ENCODE data around the gene BMF. TPM values are rescaled to one million over a fixed set of nuclear protein-coding genes. Genes with fewer than 3 reads are reported as not detected.
"Not testable (repeated sequence)": the region's sequence is repeated elsewhere in the genome, so short reads cannot be mapped to it uniquely, and the experiment has no call there.

BMF gene, protein sequence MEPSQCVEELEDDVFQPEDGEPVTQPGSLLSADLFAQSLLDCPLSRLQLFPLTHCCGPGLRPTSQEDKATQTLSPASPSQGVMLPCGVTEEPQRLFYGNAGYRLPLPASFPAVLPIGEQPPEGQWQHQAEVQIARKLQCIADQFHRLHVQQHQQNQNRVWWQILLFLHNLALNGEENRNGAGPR
- total RNA-seq (2014; rRNA removed; shearing (Covaris generic)): 0.32 TPM in 1 of 2 replicates, not detected in the other
- not detected in 2 replicates for polyA plus RNA-seq (2014; cell fraction: nucleus; rRNA removed)

DNA sequence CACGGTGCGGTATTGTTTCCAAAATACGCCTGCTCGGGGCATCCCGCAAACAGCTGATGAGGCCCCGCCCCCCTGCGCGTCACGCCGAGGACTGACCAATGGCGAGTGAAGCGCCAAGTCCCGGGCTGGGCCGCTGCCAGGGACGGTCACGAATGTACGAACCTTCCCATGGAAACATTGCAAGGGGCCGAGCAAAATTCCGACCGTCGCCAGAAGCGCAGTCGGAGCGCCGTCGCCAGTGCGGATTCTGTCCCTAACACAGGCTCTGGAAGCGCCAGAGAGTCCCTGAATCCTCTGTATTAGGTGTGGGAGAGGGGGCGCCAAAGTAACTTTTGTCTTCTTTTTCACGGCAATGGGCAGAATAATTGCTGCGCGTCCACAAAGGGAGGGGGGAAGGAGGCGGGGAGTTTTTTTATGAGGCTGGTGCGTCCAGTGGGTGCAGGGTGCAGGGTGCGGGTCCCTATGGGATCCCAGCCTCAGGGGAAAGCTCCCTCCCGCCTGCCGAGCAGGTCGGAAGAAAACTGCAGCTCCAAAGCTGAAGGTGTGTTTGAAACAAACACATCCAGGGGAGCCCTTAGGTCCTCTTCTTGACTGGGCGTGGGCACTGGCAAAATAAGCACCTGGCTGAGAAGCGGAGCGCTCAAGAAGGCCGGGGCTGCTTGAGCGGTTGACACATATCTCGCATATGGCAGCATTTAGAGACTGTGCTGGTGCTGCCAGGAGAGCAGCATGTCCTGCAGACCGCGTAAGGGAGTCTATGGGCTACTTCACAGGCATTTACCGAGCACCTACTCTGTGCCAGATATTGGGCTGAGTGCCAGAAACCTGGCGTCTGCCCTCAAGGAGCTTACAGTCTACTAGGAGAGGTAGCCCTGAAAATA is at the start of gene BMF:
Gene BMF, minus strand, starts transcription at position 25 of the 881 bp plus-strand sequence. CDS start 2,793 bp downstream, outside the sequence.
- DNase-seq (ENCODE audit: extremely low read depth, low read depth): peak; percentile 96

DNA sequence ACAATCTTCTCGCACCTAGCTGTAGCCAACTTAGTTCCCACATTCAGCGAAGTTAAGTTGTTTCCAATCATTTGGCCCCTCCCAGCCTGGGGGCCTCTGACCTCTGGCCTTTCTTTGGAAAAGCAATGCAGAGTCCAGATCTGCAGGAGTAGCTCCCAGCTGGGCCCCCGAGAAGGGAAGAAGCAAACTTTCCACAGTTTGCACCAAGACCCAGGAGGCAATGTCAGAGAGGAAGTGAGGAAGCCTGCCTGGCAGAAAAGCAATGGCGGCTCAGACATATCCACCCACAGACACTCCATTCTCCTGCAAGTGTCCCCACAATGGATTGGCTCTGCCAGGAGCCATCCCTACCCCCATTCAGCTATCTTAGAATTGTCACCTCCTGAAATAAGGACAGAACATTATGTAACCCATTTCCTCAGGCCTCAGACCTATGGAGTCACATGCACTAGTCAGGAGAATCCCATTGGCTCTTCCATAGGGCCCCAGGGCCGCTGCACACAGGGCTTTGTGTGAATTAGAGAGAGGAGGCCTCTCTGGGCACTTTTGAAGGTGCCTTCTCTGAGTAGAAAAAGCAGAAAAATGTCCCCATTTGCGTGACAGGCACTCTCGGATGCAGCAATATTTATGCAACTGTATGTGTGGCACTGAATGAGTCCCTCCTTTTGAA is 49.2 kb upstream of the BMF start:
- DNase-seq (ENCODE audit: extremely low read depth, low read depth): no peak

DNA sequence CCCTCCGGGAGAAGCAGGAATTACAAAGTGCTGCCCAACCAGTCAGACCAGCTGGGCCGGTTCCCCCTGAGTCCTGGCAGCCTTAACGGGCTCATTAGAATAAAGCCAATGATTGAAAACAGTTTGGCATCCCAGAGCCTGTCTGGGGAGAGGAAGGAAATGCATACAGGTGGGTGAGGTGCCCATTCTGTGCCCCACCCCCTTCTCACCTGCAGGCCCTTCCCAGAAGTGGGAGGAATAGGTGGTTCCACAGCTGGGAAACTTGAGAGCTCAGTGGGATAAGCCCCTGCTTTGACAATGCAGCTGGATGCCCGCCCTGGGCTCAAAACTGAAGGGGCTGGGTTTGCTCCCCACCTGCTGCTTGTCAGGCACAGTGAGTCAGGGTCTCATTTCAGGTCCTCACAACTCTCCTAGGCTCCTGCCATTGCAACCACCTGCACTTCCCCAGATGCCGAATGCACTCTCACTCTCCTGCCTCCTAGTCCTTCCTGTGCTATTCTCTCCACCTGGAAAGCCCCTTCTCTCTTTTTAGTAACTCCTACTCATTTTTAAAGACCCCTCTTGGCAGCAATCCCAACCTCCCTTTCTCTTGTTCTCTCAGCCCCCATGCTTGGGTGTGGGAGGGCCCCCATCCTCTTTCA is 46.7 kb upstream of the BMF start:
- DNase-seq (ENCODE audit: extremely low read depth, low read depth): no peak

DNA sequence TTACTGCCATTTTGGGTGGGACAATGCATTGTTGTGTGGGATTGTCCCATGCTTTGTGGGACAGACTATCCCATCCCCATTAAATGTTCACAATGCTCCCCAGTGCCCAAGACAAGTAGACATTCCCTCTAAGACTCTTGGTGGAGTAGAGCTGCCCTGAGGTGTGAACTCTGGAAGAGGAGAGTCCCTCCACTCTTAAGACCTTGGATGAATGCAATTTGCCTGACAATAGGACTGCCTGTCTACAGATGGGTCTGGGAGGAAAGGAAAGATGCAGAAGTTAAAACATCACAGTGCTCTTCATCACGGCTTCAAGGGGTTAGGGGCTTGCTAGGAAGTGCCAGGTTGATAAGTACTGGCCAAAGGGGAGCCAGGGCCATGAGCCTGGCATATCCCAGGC is 46.1 kb upstream of the BMF start:
- DNase-seq (ENCODE audit: extremely low read depth, low read depth): not testable (repeated sequence)

DNA sequence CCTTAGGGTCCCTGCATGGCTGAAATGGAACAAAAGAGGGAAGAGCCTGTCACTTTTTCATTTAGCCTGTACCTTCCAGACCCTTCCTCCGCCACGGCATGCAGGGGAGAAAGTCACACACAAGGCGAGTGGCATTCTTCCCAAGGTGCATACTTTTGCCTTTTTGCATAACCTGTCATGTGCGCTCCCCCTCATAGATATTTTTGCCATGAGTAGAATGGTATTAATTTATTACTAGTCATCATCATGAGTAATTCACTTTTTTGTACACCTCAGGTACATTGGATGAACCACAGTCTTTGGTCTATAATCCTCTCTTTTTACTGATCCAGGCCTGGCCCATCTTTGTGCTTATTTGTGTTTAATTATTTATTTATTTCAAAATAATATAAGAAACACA is 43.3 kb upstream of the BMF start:
- no peak for DNase-seq (ENCODE audit: extremely low read depth, low read depth)

DNA sequence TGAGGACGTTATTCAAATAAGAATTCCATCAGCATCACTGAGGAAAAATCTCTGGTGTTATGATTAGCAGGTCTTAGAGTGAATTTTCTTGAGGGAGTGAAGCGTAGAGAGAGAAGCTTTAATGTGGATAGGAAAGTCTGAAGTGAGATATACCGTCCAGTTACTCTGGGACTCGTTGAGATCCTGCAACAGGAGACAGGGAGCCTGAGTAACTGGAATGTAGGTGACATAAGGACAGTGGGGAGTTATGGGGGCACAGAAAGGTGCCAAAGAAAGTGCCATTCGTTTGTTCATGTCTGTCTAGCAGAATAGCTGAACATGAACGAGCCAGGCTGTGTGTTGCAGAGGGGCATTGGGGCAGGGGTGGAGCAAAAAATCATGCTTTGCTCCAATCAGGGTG is 42.8 kb upstream of the BMF start:
- DNase-seq (ENCODE audit: extremely low read depth, low read depth): no peak

DNA sequence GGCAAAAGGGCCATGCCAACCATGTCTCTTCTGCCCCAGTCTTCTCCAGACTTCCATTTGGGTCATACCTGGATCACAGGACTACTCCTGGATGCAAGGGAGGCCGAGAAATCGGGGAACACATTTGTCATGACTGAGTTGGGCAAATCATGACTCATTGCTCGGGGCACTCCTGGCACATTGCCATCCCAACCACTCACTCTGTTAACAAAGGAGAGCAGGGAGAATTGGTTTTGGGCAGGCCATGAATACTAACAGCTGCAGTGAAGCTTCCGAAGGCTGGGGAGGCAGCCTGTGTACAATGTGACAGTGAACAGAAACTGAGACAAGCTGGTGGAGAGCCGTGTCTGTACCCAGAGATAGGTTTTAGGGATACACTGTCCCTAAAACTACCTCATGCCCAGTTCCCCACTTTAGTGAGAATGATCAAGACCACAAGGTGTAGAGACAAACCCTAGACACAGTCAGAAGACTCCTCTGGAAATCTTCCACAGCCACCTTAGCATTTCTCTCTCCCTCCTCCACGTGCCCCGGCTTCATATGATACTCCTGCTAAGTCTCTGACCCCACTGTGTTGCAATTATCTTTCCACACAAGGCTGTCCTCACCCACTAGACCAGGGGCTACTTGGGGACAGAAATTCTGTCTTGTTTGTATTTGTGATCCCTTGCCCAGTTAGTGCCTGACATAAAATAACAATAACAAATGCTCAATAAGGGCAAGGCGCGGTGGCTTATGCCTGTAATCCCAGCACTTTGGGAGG is 41.7 kb upstream of the BMF start:
- no peak for DNase-seq (ENCODE audit: extremely low read depth, low read depth)

DNA sequence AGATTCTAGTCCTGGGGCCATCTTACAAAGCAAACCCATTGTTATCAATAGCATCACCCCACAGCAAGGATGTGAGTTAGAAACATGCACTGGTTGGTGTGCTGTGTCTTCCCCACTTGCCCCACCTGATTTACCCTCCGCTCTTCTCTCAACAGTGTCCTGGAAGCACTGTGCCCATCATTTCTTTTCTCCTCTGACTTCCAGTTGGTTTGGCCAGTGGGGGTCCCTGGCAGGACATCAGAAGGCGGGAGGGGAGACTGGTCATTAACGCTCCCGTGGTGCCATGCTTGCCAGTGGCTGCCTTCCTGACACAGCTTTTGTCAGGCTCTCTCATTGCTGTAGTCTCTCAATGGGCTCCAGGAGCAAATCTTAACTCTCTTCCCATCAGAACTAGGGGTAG is 40.7 kb upstream of the BMF start:
- no peak for DNase-seq (ENCODE audit: extremely low read depth, low read depth)

DNA sequence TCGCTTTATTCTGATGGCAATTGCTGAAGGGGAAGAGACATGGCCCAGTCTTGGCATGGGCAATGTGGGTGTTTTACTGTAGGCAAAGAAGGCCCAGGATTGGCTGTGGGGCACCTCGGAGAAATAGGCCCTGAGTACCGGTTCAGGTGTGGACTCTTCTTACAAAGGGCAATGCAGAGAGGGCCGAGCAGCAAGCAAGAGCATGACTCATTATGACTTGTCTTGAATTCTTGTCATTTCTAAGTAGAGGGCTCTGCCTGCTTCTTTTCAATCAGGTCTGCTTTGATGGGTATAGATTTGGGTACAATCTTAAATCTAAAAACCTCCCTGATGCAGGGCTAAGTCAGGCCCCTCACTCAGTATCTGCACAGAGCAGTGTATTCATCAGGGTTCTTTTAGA is 37.4 kb upstream of the BMF start:
- no peak for DNase-seq (ENCODE audit: extremely low read depth, low read depth)

DNA sequence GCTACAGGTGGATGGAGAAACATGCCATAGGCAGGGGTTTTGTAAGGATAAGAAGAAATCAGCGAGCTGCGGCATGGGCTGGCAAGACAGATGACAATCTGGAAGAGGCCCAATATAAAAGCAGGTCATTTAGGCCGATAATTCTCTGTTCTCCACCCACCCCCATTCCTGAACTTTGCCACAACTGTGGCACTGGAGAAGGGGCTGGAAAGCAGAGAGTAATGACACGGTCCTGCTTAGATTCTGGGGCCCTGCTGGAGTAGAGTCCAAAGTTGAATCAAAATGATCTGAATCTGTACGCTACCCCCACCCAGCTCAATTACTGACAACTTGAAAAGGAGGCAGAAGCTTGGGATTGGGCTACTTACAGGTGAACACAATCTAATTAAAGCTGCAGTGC is 33.7 kb upstream of the BMF start:
- DNase-seq (ENCODE audit: extremely low read depth, low read depth): no peak

DNA sequence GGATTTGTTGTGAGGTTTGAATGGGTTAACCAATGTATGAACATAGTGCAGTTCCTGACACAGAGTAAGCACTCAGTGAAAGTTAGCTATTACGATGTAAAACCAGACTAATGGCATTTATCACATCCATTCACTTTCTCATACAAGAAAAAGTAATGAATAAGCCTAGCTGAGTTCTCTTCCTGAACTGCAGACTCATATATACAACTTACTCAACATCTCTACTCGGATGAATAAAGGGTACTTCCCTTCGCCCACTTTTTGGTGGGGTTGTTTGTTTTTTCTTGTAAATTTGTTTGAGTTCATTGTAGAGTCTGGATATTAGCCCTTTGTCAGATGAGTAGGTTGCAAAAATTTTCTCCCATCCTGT is 29.5 kb upstream of the BMF start:
- DNase-seq (ENCODE audit: extremely low read depth, low read depth): not testable (repeated sequence)

DNA sequence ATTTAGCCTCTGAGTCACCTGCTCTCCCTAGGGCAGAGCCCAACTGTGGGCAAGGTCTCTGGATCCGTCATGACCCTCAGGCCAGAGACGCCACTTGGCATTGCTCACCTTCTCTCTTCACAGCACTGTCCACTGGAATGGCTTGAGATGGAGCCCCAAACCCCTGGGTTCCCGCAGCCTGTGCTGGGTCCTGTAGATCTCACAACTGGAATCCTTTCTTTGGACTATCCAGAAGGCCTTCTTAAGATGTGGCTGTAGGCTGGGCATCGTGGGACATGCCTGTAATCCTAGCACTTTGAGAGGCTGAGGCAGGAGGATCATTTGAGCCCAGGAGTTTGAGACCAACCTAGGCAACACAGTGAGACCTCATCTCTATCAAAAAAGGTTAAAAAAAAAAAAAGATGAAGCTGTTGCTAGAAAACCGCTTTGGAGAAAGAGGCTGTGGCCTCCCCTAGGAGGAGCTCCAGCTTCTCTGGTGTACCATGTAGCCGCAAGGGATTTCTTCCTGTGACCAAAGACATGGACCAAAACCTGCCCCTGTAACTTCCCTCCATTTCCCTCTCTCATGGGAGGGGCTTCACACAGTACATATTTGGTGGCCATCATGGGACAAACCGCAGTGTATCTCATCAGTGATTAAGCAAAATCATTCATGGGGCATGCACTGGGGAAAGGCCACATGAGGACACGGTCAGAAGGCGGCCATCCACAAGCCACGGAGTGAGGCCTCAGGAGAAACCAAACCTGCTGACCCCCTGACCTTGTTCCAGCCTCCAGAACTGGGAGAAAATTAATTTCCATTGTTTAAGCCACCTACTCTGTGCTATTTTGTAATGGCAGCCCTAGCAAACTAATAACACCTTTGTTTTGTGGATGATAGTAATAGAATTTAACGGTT is 28.9 kb upstream of the BMF start:
- DNase-seq (ENCODE audit: extremely low read depth, low read depth): no peak

DNA sequence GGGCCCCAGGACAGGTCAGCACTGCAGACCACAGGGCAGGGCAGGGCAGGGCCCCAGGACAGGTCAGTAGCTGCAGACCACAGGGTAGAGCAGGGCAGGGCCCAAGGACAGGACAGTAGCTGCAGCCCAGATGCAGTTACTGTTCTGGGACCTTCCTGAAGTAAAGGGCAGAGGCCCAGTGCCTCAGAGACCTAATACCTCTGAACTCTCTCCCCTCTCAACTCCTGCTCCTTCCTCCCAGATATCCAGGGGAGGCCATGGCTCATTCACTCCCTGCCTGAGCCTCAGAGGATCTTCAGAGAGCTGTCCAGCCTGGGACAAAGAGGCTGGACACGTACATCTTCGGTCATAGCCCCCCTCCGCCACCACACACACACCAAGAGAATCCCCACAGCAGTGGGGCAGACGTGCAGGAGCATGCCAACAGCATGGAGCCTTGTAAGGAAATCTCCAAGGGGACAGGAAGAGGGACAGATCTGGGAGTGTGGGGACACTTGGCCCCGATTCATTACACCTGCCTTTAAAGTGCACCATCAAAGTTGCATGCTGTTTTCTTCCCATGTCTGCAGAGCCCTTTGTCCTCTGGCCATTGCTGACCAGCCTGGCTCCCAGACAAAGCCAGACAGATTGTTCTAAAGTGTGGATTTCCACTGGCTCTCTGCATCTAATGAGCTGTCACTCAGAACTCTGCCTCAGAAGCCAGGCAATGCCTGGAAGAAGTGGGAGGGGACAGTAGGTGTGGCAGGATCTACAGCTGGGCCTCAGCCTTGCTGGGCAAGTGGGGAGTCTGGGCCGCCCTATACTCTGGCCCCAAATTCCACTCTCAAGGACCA is 28.0 kb upstream of the BMF start:
- DNase-seq (ENCODE audit: extremely low read depth, low read depth): no peak

DNA sequence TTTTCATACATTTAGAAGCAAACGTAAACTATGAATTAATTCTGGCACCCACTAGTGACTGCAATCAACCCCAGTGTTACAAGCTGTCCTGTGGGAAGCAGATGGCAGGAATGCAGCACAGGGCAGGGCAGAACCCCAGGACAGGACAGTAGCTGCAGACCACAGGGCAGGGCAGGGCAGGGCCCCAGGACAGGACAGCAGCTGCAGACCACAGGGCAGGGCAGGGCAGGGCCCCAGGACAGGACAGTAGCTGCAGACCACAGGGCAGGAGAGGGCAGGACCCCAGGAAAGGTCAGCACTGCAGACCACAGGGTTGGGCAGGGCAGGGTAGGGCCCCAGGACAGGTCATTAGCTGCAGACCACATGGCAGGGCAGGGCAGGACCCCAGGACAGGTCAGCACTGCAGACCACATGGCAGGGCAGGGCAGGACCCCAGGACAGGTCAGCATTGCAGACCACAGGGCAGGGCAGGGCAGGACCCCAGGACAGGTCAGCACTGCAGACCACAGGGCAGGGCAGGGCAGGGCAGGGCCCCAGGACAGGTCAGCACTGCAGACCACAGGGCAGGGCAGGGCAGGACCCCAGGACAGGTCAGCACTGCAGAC is 27.3 kb upstream of the BMF start:
- not testable (repeated sequence) for DNase-seq (ENCODE audit: extremely low read depth, low read depth)

DNA sequence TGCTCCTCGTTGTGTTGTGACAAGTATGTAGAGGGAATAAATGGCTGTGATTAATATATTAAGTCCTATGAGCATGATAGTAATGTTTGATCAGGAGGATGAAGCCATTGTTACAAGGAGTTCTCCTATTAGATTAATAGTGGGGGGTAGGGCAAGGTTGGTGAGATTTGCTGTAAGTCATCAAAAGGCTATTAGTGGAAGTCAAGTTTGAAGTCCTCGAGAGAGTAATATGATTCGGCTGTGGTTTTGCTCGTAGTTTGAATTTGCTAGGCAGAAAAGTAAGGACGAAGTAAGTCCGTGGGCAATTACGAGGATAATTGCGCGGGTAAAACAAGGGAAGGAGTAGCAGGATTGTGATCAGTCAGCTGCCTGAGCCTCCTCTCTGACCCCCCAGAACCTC is 26.2 kb upstream of the BMF start:
- no peak for DNase-seq (ENCODE audit: extremely low read depth, low read depth)

DNA sequence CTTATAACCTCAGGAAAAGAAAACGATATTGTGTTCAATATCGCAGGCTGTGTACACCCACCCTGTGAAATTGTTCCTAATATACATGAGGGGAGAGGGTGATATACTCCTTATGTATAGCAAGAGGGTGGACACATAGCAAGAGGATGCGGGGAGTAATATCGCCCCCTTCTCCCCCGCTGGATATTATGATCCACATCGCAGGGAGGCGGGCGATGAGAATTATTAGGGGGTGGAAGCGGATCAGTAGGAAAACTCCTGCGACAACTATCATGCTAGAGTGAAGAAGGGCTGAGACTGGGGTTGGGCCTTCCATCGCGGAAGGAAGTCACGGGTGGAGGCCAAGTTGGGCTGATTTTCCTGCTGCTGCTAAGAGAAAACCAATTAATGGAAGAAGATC is 24.9 kb upstream of the BMF start:
- DNase-seq (ENCODE audit: extremely low read depth, low read depth): no peak

DNA sequence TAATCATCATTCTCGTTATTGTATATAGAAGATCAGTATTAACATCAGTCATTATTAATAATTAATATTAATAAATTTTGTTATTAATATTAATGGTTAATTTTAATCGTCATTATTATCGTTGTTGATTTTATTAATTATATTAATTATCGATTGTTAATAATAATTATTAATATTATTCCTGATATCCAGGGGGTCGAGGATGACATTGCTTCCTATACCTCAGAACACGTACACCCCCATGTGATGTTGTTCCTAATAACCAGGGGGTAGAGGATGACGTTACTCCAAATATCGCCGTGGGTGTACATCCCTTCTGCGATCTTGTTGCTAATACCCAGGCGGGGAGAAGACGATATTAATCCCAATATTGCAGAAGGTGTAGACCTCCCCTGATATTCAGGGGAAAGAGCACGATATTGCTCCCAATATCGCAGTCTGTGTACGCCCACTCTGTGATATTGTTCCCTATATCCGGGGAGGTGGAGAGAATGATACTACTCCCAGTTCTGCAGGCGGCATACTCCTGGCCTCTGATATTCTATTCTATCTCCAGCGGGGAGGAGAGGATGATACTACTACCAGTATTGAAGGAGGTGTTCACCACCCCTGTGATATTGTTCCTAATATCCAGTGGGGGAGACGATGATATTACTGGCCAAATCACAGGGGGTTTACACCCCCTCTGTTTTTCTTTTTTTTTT is 22.3 kb upstream of the BMF start:
- no peak for DNase-seq (ENCODE audit: extremely low read depth, low read depth)
